Neuronal stem cell (in vitro differentiated cells): ENCODE measurements around the gene CCDC141.

Experiments
- DNase-seq: peaks from one replicate; pipeline ENCODE4 v3.0.0-alpha.2; 2013; ENCODE audit warnings: low spot score
- H2AFZ ChIP-seq: one replicate; pipeline ENCODE4 v1.6.1; 2013; ENCODE audit warnings: mild to moderate bottlenecking, low read length, inconsistent platforms
- H2AK5ac ChIP-seq: 2 replicates; pipeline ENCODE4 v1.6.1; 2013; ENCODE audit warnings: low read depth, mild to moderate bottlenecking, inconsistent platforms, low read length, moderate library complexity, mixed read lengths
- H2BK120ac ChIP-seq: 2 replicates; pipeline ENCODE4 v1.6.1; 2013; ENCODE audit warnings: low read depth, mild to moderate bottlenecking, inconsistent platforms, low read length, moderate library complexity, mixed read lengths
- H2BK12ac ChIP-seq: one replicate; pipeline ENCODE4 v1.6.1; 2013; ENCODE audit warnings: low read length, inconsistent platforms
- H2BK15ac ChIP-seq: 2 replicates; pipeline ENCODE4 v1.6.1; 2013; ENCODE audit warnings: mild to moderate bottlenecking, low read length, inconsistent platforms, mixed read lengths
- H2BK5ac ChIP-seq: one replicate; pipeline ENCODE4 v1.6.1; 2013; ENCODE audit warnings: inconsistent platforms, mild to moderate bottlenecking, low read length, moderate library complexity
- H3K14ac ChIP-seq: one replicate; pipeline ENCODE4 v1.6.1; 2013; ENCODE audit warnings: low read length, inconsistent platforms
- H3K18ac ChIP-seq: 2 replicates; pipeline ENCODE4 v1.6.1; 2013; ENCODE audit warnings: low read length, inconsistent platforms
- H3K23ac ChIP-seq: 2 replicates; pipeline ENCODE4 v1.6.1; 2013; ENCODE audit warnings: low read depth, mild to moderate bottlenecking, mixed read lengths, low read length, inconsistent platforms; ENCODE audit not compliant: poor library complexity
- H3K27ac ChIP-seq: replicated peaks from 3 replicates; pipeline ENCODE4 v1.5.1; 2013; ENCODE audit warnings: low read length, inconsistent platforms
- H3K27me3 ChIP-seq, 3 experiments: 2 replicates each; pipeline ENCODE4 v1.6.1; 2013; ENCODE audit warnings: low read length in 3 of 3, mild to moderate bottlenecking in 2 of 3, inconsistent platforms in 1 of 3, low read depth in 1 of 3, mixed read lengths in 1 of 3, moderate library complexity in 1 of 3; ENCODE audit not compliant: control insufficient read depth in 3 of 3, insufficient read depth in 3 of 3
- H3K36me3 ChIP-seq, 2 donors: replicated peaks in 1 of 2; 2 replicates each; pipeline ENCODE4 v1.6.1; 2013; ENCODE audit warnings: low read length in 2 of 2; ENCODE audit not compliant: control insufficient read depth in 2 of 2, insufficient read depth in 2 of 2
- H3K4ac ChIP-seq: 2 replicates; pipeline ENCODE4 v1.6.1; 2013; ENCODE audit warnings: inconsistent platforms, mild to moderate bottlenecking, low read length, moderate library complexity
- H3K4me1 ChIP-seq, 2 donors: 1 replicate in 1 of 2; 2 replicates in 1 of 2; pipeline ENCODE4 v1.6.1; 2013; ENCODE audit warnings: low read length in 2 of 2, low read depth in 1 of 2; ENCODE audit not compliant: control insufficient read depth in 2 of 2, insufficient read depth in 1 of 2
- H3K4me2 ChIP-seq: one replicate; pipeline ENCODE4 v1.6.1; 2013; ENCODE audit warnings: mild to moderate bottlenecking, low read length, inconsistent platforms; ENCODE audit not compliant: insufficient read depth, poor library complexity, severe bottlenecking
- H3K4me3 ChIP-seq, 2 donors: 2 replicates each; pipeline ENCODE4 v1.5.1; 2013; ENCODE audit warnings: low read length in 2 of 2, mild to moderate bottlenecking in 2 of 2, inconsistent platforms in 1 of 2, moderate library complexity in 1 of 2
- H3K79me1 ChIP-seq: one replicate; pipeline ENCODE4 v1.6.1; 2013; ENCODE audit warnings: low read depth, mild to moderate bottlenecking, inconsistent platforms, low read length, moderate library complexity
- H3K9ac ChIP-seq: one replicate; pipeline ENCODE4 v1.6.1; 2013; ENCODE audit warnings: mild to moderate bottlenecking, low read depth, low read length, inconsistent platforms; ENCODE audit not compliant: poor library complexity
- H3K9me3 ChIP-seq, 2 donors: replicated peaks in 1 of 2; 2 replicates each; pipeline versions ENCODE3 to v1.6.1; 2013; ENCODE audit warnings: low read length in 2 of 2, mild to moderate bottlenecking in 2 of 2, inconsistent platforms in 1 of 2, low read depth in 1 of 2, mixed read lengths in 1 of 2, moderate library complexity in 1 of 2; ENCODE audit not compliant: control insufficient read depth in 2 of 2, insufficient read depth in 1 of 2
- H4K8ac ChIP-seq: one replicate; pipeline ENCODE4 v1.6.1; 2013; ENCODE audit warnings: low read depth, mild to moderate bottlenecking, inconsistent platforms, low read length, moderate library complexity
- H4K91ac ChIP-seq: one replicate; pipeline ENCODE4 v1.6.1; 2013; ENCODE audit warnings: low read length, low read depth, mild to moderate bottlenecking, inconsistent platforms; ENCODE audit not compliant: poor library complexity
- WGBS, 2 donors: extraction: QIAGEN DNeasy Blood & Tissue Kit; methylation state at CpG; one replicate each; pipeline ENCODE4 v1.1.7; 2013; ENCODE audit warnings: missing lambda C conversion rate in 2 of 2, mixed read lengths in 1 of 2; ENCODE audit not compliant: insufficient read length in 2 of 2, insufficient replicate concordance in 1 of 2; ENCODE audit errors: extremely low coverage in 2 of 2; 5-methylcytosine and 5-hydroxymethylcytosine counted together

Gene CCDC141

GRCh38 chr2:178833382-178833781 lies 216.6 kb downstream of the CCDC141 start:
- Histone ChIP-seq H3K23ac (no peak overlapping the region), H2BK120ac (no peak overlapping the region), H3K9ac (no peak overlapping the region), H2BK15ac (no peak overlapping the region), H3K14ac (no peak overlapping the region), H3K27me3 (no peaks in the 10 kb centered on the region), H2AK5ac (no peak overlapping the region), H3K9me3 (no peaks in the 10 kb centered on the region), H3K36me3 (no peaks in the 10 kb centered on the region), H4K8ac (no peak overlapping the region), H2BK5ac (no peak overlapping the region), H3K18ac (no peak overlapping the region), H3K79me1 (no peaks in the 10 kb centered on the region), H4K91ac (no peak overlapping the region), H2BK12ac (no peak overlapping the region), H3K4me3 (no peak overlapping the region), H3K4me2 (no peak overlapping the region), H3K4ac (no peak overlapping the region), H2AFZ (peak overlapping the region; percentile 45), H3K27ac (no peak overlapping the region), H3K4me1 (peaks cover 0 to 2% of the 10 kb centered on the region in 2 donors)
- no CpG with 5 or more reads among the region's 5 CpGs for WGBS, 2 donors
- no peak for DNase-seq

DNA sequence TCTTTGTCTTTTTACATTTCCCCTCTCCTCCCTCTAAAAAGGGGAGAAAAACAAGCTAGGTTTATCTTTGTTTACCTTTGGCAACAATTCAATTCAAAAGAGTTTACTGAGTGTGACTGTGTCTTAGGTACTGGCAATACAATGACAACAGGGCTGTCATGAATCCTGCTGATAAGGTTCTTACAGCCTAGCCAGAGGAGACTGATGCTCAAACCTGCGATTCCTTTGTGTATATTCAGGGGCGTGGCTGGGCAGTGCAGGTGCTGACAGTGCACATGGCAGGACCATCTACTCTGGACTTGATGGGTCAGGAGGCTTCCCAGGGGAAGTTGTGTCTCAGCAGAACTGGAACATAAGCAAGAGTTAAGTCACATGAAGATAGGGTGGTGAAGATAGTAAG lies 219.5 kb downstream of the CCDC141 start:
- no peak for DNase-seq
- no peaks in the 10 kb centered on the region for H3K9me3 ChIP-seq
- no peak overlapping the region for H2AK5ac ChIP-seq
- no peak overlapping the region for H3K9ac ChIP-seq
- no peak overlapping the region for H3K4ac ChIP-seq
- H2AFZ ChIP-seq, result no peak overlapping the region
- no peak overlapping the region for H2BK15ac ChIP-seq
- no peak overlapping the region for H3K27ac ChIP-seq
- no peak overlapping the region for H3K4me2 ChIP-seq
- no peaks in the 10 kb centered on the region for H3K79me1 ChIP-seq
- WGBS, 2 donors, result no CpG with 5 or more reads among the region's 2 CpGs
- peak overlapping the region; percentile 82 for H3K14ac ChIP-seq
- no peak overlapping the region for H3K4me3 ChIP-seq
- no peak overlapping the region for H3K18ac ChIP-seq
- H4K91ac ChIP-seq, result no peak overlapping the region
- H4K8ac ChIP-seq, result no peak overlapping the region
- H3K27me3 ChIP-seq, result no peaks in the 10 kb centered on the region
- no peak overlapping the region for H2BK12ac ChIP-seq
- H3K4me1 ChIP-seq, result no peaks in the 10 kb centered on the region
- H2BK5ac ChIP-seq, result no peak overlapping the region
- no peak overlapping the region for H3K23ac ChIP-seq
- H3K36me3 ChIP-seq, result no peaks in the 10 kb centered on the region
- no peak overlapping the region for H2BK120ac ChIP-seq

- no peak for DNase-seq
- H3K9me3 ChIP-seq, result no peaks in the 10 kb centered on the region
- no peak overlapping the region for H2AK5ac ChIP-seq
- H2BK15ac ChIP-seq, result no peak overlapping the region
- H3K18ac ChIP-seq, result no peak overlapping the region
- no peaks in the 10 kb centered on the region for H3K27me3 ChIP-seq
- no peak overlapping the region for H3K23ac ChIP-seq
- no peak overlapping the region for H3K4me3 ChIP-seq
- H3K4ac ChIP-seq, result no peak overlapping the region
- no peak overlapping the region for H3K9ac ChIP-seq
- no CpG with 5 or more reads among the region's 3 CpGs for WGBS, 2 donors
- H2BK120ac ChIP-seq, result no peak overlapping the region
- H3K4me1 ChIP-seq, result no peaks in the 10 kb centered on the region
- no peak overlapping the region for H3K4me2 ChIP-seq
- no peak overlapping the region for H2BK5ac ChIP-seq
- H3K27ac ChIP-seq, result no peak overlapping the region
- H4K8ac ChIP-seq, result no peak overlapping the region
- H4K91ac ChIP-seq, result no peak overlapping the region
- no peaks in the 10 kb centered on the region for H3K36me3 ChIP-seq
- no peaks in the 10 kb centered on the region for H3K79me1 ChIP-seq
- H2AFZ ChIP-seq, result no peak overlapping the region
- no peak overlapping the region for H3K14ac ChIP-seq
- H2BK12ac ChIP-seq, result no peak overlapping the region
Measured at GRCh38 chr2:178829981-178830380, 220.0 kb downstream of the CCDC141 start.

- H2BK120ac ChIP-seq, result no peak overlapping the region
- no peaks in the 10 kb centered on the region for H3K4me1 ChIP-seq
- no peak overlapping the region for H2BK12ac ChIP-seq
- no CpG with 5 or more reads among the region's 3 CpGs for WGBS, 2 donors
- no peaks in the 10 kb centered on the region for H3K36me3 ChIP-seq
- H3K27ac ChIP-seq, result no peak overlapping the region
- no peak overlapping the region for H2AFZ ChIP-seq
- no peak overlapping the region for H2BK5ac ChIP-seq
- no peak for DNase-seq
- no peak overlapping the region for H3K18ac ChIP-seq
- no peak overlapping the region for H3K4me3 ChIP-seq
- H4K8ac ChIP-seq, result no peak overlapping the region
- no peak overlapping the region for H3K4ac ChIP-seq
- no peak overlapping the region for H4K91ac ChIP-seq
- no peak overlapping the region for H3K23ac ChIP-seq
- H3K27me3 ChIP-seq, result no peaks in the 10 kb centered on the region
- no peaks in the 10 kb centered on the region for H3K79me1 ChIP-seq
- H2BK15ac ChIP-seq, result no peak overlapping the region
- H3K9ac ChIP-seq, result no peak overlapping the region
- H3K14ac ChIP-seq, result no peak overlapping the region
- H3K9me3 ChIP-seq, result no peaks in the 10 kb centered on the region
- no peak overlapping the region for H2AK5ac ChIP-seq
- no peak overlapping the region for H3K4me2 ChIP-seq
Measured at GRCh38 chr2:178829299-178829960, 220.5 kb downstream of the CCDC141 start.
